Fibroblast of the aortic adventitia (primary cell): ENCODE data around the gene TMEM30A. TPM values are rescaled to one million over a fixed set of nuclear protein-coding genes. Genes with fewer than 3 reads are reported as not detected.

Experiments
- DNase-seq: peaks from one replicate; pipeline ENCODE4 v3.0.0-alpha.2; 2010; ENCODE audit warnings: low read depth
- H3K4me3 ChIP-seq: 2 replicates; pipeline ENCODE4 v1.5.1; 2011; ENCODE audit warnings: low read depth, mild to moderate bottlenecking, control low read depth, low read length, moderate library complexity
- CTCF ChIP-seq: IDR thresholded peaks from 2 replicates; pipeline ENCODE4 v1.5.1; 2011; ENCODE audit warnings: mild to moderate bottlenecking, low read length, control low read depth, inconsistent platforms; ENCODE audit not compliant: insufficient read depth
- total RNA-seq: library from RNA; depleted of rRNA; stranded (reverse); fragments of >200 nt; gene quantifications from 2 replicates; pipeline ENCODE4 v1.2.3, GENCODE V29; 2012; ENCODE audit warnings: low replicate concordance

TMEM30A gene
- total RNA-seq, 1 donor, result 136 TPM

DNA sequence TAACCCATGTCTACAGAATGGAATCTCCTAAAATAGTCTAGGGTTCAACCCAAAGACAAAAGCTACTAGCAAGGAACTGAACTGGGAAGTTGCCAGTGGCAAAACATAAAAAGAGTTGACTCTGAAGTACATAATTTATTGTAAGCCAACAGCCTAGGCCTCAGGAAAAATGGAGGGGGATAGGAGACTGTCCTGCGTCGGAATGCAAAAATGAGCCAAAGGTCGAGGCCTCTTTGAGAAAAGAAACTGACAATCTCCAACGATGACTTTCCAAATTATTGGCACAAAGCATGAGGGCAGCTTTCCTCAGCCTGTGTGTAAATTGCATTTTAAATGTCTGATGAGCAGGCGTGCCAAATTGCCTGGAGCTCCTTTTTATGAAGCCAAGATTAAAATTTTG lies 80.9 kb downstream of the TMEM30A start:
- peak; percentile 74 for DNase-seq
- no peak for TF ChIP-seq CTCF
- H3K4me3 ChIP-seq, result peak overlapping the region; percentile 87

Other genes starting within 250 kb of the TMEM30A start
- 139 and 342 TPM in 2 replicates for gene COL12A1, start 78.7 kb downstream of the TMEM30A start, total RNA-seq
- gene COX7A2, start 41.0 kb downstream of the TMEM30A start, total RNA-seq, result 34.1 and 197 TPM in 2 replicates
- 0.45 and 5.5 TPM in 2 replicates for gene FILIP1, start 209.0 kb upstream of the TMEM30A start, total RNA-seq